Right lung (tissue), 5 donors: ENCODE results near the gene EIF2A. TPM values are rescaled to one million over a fixed set of nuclear protein-coding genes. Genes with fewer than 3 reads are reported as not detected.
"Not testable (repeated sequence)": the region's sequence is repeated elsewhere in the genome, so short reads cannot be mapped to it uniquely, and the experiment has no call there.

Source experiments
- DNase-seq, 2 donors: peaks; one replicate each; pipeline ENCODE4 v3.0.0-alpha.2; 2013
- polyA plus RNA-seq, 5 donors: library from polyadenylated mRNA; unstranded; fragments of 120-200 nt; gene quantifications; one replicate each; pipeline versions ENCODE4 v1.2.1 to v1.2.3, GENCODE V29; 2013; ENCODE audit warnings: inconsistent platforms in 1 of 5, low replicate concordance in 1 of 5; ENCODE audit not compliant: insufficient read length in 5 of 5, insufficient read depth in 1 of 5

Gene EIF2A
- polyA plus RNA-seq, 5 donors: 165 to 218 (median 183) TPM

DNA sequence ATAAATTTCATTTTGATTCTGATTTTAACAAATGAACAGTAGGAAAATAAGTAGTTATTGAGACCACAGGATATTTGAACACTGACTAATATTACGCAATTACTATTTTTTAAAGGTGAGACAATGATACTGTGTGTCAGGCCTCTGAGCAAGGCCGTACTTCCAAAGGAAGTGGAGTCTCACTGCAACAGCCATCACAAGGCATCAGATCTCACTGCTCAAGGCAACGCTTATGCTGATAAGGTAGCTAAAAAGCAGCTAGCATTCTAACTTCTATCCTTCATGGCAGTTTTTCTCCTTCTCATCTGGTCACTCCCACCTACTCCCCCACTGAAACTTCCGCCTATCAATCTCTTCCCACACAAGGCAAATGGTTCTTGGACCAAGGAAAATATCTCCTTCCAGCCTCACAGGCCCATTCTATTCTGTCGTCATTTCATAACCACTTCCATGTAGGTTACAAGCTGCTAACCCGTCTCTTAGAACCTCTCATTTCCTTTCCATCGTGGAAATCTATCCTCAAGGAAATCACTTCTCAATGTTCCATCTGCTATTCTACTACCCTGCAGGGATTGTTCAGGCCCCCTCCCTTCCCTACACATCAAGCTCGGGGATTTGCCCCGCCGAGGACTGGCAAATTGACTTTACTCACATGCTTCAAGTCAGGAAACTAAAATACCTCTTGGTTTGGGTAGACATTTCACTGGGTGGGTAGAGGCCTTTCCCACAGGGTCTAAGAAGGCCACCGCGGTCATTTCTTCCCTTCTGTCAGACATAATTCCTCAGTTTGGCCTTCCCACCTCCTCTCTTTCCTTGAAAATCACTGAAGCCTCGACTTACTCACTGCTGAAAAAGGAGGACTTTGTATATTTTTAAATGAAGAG is 54.3 kb downstream of the EIF2A start:
- not testable (repeated sequence) for DNase-seq

GRCh38 chr3:150602426-150603152 is 56.0 kb downstream of the EIF2A start:
- peak in 1 of 2 donors; percentile 6 for DNase-seq

DNA sequence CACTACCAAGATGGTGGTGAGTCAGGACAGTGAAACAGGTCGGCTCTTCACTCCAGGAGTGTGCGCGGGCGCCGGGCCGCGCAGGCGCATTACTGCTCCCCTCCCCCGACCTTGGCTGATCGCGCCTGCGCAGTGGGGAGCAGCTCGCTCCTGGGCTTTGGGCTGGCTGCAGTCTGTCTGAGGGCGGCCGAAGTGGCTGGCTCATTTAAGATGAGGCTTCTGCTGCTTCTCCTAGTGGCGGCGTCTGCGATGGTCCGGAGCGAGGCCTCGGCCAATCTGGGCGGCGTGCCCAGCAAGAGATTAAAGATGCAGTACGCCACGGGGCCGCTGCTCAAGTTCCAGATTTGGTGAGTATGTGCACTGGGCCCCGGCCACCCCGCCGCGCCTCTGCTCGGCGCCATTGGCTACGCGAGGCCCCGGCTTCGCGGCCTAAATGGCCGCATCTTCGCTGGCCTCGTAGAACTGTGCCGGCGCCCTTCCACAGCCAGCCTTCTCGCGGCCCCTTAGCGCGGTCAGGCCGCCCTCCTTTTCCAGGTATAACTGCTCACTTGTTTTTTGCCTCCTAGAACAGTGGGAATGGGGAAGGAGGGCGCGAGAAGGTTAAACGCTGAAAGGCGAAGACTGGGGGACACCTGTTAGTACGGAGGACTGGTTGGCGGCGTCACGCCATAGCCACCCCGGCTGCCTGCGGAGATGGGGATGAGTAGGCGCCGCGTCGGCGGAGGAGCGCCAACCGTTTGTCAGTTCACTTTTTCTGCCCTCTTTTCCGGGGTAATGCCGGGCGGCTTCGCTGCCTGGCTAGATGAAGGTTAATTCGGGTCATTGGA is 56.8 kb downstream of the EIF2A start, which contains the start of gene SELENOT:
Gene SELENOT, plus strand, starts transcription at position 169 of the 827 bp plus-strand sequence. Its CDS starts 42 bp downstream, at position 211.
- DNase-seq: peak; percentile 98

- DNase-seq: no peak
These were observed 57.4 kb downstream of the EIF2A start for GRCh38 chr3:150603980-150604319.

DNA sequence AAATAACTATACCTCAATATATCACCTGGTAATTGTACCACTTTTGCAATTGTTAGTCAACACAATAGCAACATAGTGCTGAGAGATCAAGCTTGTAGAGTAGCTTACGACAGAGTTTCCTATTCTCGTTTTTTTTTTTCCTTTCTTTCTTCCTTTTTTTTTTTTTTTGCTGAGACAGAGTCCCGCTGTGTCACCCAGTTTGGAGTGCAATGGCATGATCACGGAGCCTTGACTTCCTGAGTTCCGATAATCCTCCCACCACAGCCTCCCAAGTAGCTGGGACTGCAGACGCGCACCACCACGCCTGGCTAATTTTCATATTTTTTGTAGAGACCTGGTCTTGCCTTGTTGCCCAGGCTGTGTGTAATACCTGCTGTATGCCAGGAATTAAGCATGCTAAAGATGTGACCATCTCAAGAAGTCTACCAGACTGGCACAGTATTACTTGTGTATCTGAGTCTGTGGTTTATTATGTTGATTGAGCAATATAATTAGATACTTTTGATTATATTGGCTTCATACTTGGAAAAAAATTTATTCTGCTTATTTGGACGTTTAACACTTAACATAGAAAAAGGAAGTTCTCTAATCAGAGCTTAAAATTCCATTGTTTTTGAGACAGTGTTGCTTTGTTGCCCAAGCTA is 59.5 kb downstream of the EIF2A start:
- no peak for DNase-seq

GRCh38 chr3:150607267-150608065 is 60.9 kb downstream of the EIF2A start:
- no peak for DNase-seq

GRCh38 chr3:150609988-150610387 is 63.4 kb downstream of the EIF2A start:
- no peak for DNase-seq

DNA sequence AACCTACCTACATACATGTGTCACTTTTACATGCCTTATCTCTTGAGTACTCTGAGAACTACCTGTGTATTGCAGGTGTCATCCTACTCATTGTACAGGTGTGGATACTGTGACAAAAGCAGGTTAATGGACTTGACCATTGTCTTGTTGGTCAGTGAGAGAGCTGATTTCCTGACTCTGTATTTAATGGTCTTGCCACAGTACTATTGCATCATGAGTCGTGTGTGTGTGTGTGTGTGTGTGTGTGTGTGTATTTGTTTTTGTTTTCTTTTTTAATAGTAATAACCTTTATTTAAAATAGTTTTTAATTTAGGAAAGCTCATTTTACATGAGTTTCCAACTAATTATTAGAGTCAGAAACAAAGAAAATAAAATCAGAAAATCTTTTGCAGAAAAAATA is 64.2 kb downstream of the EIF2A start:
- DNase-seq: no peak

DNA sequence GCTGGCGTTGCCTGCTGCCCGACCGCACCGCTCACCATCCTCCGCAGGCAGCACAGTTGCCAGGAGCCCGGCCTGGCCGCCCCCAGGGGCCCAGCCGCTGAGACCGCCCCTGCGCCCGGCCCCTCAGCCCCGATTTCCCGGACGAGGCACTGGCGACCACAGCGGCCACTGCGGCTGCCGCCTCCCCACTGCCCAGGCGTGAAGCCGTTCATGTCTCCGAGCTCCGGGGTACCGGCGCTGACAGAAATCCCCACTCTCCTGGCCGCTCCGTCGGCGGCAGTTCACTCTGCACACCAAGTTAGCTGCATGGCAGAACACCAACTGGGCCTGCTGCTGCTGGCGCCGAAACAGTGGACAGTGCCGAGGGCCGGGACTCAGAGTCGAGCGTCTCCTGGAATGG is 65.1 kb downstream of the EIF2A start:
- DNase-seq: no peak

GRCh38 chr3:150612494-150612893 is 65.9 kb downstream of the EIF2A start:
- DNase-seq: no peak

GRCh38 chr3:150613034-150613433 is 66.4 kb downstream of the EIF2A start:
- DNase-seq: no peak

DNA sequence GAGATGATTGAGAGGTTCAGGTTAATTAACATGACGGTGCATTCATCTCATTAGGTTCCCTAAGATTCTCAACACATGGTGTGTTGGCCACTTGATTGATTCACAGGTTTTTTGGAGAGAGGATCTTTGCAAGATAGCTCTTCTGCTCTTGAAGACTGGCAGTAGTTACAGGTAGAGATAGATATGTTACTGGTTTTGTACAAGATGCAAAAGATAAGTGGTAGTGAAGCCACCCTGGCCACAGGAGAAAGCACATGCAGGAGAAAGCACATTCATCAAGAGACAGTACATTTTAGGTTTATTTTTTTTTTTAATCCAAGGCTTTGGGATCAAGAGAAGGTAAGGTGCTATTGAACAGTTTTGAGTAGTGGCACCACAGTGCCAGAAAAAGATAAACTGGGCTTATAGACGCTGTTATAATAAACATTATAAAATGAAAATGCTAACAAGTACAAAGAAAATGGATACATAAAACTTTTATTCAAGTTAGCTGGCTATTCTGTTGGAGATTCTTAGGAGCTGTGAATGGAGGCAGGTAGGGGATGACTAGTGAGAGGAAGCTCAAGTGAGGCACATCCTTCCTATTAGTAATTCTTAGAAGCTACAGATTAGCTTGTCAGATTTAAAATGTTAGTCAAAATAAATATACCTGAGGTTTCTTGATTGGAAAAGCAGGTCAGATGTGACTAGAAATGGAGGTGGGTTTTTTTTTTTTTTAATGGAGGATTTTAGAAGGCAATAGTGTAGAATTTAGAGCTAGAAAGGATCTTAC is 67.3 kb downstream of the EIF2A start:
- no peak for DNase-seq

DNA sequence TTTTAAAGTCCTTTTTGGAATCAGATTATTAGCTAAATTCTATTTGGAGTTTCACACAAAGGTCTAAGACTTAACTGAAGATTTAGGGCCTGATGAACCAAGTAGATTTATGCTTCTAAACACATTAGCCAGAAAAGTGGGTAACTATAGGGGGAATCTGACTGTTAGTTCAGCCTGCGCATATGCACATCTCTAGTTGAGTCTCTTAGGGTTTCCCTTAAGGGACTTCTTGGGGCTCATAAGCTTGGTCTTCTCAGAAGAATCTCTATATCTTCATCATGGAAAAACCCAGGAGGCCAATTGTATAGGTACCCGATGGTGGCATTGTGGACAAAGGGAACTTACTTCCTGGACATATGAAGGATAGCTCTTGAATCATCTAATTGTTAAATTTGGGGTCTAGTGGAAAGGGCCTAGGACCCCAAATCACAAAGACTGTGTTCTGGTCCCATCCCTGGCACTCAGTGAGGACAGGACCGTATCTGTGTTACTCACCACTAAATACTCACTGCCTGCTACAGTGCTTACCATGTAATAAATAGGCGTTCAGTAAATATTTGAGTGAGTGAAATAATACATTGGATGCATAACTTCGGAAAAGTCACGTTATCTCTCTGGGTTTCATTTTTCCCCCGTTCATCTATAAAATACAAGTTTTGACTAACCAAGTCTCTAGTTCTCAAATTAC is 73.6 kb downstream of the EIF2A start:
- DNase-seq: no peak

GRCh38 chr3:150622955-150623354 is 76.4 kb downstream of the EIF2A start:
- DNase-seq: not testable (repeated sequence)

- DNase-seq: no peak
These were observed 77.4 kb downstream of the EIF2A start for GRCh38 chr3:150623945-150624344.

GRCh38 chr3:150626148-150626930 is 79.8 kb downstream of the EIF2A start:
- DNase-seq: no peak

GRCh38 chr3:150627557-150627956 is 81.0 kb downstream of the EIF2A start:
- peak in 1 of 2 donors; percentile 28 for DNase-seq

- DNase-seq: no peak
These were observed 85.1 kb downstream of the EIF2A start for GRCh38 chr3:150631515-150632221.
